ENCODE measurements around the gene WSB1.

Gene WSB1

DNA sequence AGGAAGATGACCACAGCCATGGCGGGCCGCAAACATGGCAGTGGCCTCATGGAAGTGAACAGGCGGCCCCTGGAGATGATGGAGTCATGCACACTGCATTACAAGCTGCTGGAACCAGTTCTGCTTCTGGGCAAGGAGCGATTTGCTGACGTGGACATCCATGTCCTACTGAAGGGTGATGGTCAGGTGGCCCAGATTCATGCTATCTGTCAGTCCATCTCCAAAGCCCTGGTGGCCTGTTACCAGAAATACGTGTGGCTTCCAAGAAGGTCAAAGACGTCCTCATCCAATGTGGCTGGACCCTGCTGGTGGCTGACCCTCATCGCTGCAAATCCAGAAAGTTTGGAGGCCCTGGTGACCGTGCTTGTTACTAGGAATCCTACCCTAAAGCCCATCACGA lies 13.4 kb upstream of the WSB1 start:
- no peak for DNase-seq

DNA sequence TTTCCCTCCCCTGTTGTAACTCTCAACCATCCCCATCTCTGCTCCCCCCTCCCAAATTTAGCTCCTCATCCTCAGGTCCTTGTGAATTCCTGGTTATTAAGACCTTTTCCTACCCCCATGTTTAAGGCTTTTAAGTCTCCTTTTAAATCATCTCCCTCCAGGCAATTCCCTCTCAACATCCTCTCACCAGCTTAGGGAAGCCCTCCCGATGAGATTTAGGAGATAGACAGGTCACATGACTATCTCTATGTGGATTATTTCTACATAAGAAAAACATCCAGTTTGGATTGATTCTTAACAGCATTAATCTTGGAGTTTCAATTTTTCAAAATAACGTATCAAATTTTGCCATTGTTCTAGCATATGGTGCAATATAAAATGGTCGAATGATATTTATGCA lies 12.5 kb upstream of the WSB1 start:
- DNase-seq, result no peak

DNA sequence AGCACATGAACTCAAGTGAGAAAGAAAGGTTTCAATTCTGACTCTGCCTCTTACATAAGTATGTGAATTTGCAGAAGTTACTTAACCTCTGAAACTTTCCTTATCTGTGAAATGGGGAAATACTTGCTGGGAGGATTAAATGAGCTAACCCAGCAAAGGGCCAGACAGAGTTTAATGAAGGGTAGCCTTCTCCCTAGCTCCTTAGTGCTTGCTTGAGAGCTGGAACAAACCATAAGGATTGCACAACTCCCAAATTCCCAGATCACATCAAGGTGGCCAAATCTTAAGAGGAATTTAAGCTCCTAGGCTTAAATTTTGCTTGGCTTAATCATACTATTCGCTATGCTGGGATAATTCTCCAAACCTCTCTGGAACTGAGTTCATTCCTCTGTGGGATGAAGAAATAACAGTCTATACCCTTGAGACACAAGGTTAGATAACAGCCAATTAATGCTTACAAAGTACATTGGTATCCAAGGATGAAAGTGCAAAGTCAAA lies 11.8 kb upstream of the WSB1 start:
- no peak for DNase-seq

DNA sequence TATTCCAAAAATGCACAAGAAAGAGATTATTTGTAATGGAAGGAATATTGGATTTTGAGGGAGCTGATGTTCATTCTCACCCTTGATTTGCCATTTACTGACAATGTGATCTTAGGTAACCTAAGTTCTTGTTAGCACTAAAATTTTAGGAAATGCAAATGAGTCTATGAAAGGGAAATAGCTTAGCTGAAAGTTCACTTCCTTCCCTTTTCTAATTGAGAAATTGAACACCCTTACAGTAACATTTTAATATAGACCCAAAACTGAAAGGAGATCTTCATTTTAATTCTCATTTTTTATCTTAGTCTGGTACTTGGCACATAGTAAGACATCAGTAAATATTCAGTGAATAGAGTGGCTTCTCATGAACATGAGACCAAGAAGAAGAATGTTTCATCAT lies 10.9 kb upstream of the WSB1 start:
- DNase-seq, result no peak

DNA sequence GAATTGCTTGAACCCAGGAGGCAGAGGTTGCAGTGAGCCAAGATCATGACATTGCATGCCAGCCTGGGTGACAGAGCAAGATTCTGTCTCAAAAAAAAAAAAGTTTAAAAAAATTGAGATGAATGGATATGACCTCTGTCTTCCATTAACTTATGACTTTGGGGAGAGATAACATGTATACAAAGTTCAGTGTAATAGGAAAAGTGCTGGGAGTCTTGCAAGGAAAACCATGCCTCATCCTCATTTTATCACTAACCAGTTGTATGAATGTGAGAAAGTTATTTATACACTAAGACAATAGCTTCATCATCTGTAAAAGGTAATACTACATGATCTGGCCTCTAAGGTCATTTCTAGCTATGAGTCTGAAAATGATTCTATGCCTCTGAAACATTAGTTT lies 10.2 kb upstream of the WSB1 start:
- DNase-seq, result no peak

DNA sequence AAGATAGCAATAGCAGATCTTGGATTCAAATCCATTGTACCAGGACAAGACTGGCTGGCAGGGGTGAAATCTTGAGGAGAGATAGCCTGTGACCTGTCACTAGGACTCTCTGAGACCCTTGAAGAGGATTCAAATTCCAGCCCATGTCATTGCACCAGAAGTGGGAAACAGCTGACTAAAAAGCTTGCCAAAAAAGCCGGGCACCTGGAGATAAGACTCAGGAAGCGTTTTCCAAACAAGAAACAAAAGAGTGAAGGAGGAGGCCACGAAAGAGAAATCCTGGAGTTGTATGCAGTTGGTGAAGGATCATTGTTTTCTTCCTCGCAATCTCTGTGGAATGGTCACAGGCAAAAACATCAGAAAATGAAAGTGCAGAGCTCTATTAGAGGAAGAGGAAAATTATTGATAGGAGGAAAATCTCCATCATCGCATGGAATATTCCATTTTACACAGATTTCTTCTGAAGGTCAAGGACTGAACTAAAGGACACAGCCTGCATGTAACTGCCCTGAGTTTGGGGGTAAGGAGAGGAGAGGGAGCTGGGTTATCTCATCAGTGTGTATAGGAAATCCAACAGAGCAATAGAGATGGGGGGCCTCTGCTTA lies 9.0 kb upstream of the WSB1 start:
- no peak for DNase-seq

DNA sequence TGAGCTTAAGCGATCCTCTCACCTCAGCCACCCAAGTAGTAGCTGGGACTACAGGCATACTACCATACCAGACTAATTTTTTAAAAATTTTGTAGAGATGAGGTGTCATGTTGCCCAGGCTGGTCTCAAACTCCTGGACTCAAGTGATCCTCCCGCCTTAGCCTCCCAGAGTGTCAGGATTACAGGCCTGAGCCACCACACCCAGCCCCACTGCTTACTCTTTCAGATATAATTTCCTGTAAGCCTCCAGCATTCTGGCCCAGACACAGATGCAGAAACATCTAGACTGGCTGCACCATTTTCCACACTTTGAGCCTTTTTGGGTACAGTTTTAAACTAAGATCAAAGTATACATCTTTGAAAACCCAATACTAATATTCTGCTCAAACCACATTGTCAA lies 8.4 kb upstream of the WSB1 start:
- no peak for DNase-seq

DNA sequence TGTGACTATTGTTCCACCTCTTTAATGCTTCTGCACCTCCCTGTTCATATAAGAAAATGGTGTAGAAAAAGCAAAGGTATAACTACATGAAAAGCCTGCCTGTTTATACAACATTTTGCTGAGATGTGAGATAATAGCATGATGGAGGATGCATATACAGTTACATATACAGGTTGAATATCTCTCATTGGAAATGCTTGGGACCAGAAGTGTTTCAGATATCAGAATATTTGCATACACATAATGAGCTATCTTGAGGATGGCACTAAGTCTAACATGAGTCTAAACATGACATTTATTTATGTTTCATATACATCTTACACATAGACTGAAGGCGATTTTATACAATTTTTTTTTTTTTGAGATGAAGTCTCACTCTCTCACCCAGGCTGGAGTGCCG lies 5.7 kb upstream of the WSB1 start:
- DNase-seq, result no peak

DNA sequence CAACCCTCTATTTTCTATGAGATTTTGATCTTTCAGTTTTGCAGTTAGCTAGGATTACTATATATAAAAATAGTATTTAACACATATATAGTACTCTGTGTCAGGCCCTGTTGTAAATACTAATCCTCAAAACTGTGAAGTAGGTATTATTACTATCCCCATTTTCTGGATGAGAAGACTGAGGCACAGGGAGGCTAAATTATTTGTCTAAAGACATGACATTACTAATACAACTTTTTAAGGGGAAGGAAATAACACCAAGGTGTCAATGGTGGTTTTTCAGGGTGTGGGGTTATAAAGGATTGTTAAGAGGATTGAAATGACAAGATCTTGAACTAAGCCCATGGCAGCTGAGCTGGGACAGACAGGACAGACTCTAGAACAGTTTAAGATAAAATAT lies 4.1 kb upstream of the WSB1 start:
- no peak for DNase-seq

DNA sequence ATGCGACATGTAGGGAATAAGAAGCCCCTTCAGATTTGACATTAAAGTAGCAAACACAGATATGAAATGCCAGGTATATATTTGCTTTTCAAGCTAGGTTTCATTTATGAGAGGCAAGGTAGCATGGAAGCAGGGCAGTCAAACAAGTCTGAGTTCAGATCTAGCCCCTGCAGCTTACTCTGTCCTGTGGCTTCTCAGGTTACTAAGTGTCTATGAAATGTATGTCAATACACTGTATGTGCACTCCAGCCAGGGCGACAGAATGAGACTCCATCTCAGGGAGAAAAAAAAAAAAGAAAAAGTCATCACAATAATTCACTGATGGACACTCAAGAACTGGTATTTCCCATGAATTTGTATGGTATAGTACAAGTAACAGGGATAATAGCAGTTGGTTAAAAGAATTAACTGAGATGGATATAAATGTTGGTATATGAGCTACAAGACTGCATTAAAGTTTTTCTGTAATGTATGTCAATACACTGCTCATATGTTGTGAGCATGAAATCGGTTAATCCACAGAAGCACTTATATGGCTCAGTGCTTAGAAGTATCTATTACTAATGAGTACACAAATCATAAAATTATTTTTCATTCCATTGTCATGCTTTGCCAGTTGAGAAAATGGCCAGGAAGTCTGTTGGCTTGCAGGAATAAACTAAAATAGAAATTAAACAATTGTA lies 2.9 kb upstream of the WSB1 start:
- no peak for DNase-seq

DNA sequence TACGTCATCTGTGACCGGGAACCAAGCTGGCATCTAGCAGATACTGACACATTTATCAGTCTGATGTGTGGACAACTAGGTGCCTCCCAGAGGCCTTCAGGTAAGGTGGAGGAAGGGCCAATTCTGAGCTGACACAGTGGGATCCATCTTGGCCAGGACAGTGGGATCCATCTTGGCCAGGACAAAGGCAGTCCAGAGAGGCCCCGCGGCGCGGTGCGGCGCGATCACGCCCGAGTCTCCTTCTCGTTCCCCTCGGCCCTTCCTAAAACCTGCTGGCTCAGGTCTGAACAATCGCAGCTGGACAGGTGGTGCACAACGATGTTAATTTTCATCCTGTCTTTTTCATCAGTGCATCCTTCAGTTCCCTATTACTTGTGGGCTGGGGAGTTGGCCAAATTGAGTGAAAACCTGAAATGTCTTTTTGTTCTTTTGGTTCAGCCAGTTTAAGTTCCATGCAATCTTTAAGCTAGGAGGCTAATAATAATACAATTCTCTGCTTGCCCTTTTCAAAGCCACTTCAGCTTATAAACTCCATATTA lies 486 bp upstream of the WSB1 start:
- DNase-seq, result no peak

DNA sequence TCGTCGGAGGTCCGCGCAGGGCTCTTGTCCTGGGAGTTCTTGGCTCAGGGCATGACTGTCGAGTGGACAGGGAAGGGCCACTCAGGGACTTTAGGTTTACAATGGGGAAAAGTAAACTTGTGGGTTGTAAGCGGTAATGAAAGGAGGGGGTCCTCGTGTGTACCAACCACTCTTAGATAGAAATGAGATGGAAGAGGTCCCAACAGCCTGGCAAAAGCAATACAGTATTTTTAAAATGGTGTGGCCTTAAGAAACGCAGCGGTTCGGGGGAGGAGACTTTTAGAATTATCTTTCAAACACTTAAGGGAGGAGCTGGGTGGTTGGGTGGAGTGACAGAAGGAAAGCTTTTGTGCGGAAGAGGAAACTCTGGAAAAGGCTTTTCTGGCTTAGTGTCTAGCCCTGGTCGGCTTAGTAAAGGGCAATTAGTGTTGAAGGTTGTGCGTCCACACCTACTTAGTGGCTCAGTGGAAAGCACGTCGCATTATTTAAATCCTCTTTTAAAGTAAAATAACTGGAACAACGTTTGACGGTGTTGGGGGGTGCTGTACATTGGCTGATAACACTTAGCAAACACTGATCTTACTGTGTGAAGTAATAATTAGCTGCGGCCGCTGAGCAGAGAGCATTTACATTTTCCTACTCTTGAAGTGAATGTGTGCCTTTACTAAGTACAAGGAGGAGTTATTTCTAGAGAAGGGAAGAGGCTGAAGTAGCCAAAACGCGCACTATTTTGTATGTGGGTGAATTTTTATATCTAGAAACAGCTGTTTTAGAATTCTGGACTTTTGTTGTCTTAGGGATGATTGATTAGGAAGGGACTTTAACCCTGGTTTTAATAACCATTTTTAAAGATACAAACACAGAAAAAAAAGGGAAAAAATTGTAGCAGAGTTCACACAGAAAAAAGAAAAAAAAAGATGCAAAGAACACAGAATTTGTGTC lies 1.0 kb downstream of the WSB1 start:
- DNase-seq, result peak; percentile 47

DNA sequence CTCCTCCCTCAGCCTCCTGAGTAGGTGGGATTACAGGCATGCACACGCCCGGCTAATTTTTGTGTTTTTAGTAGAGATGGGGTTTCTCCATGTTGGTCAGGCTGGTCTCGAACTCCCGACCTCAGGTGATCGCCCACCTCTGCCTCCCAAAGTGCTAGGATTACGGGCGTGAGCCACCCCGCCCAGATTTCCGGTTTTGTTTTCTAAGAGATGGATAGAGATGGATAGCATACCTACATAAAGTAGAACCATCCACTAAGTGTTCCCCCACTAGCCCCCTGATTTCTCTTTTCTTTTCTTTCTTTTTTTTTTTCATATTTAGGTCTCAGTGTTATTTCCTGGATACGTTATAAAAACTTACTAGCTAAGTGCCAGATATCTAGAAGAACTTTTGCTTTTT lies 2.0 kb downstream of the WSB1 start:
- DNase-seq, result no peak

DNA sequence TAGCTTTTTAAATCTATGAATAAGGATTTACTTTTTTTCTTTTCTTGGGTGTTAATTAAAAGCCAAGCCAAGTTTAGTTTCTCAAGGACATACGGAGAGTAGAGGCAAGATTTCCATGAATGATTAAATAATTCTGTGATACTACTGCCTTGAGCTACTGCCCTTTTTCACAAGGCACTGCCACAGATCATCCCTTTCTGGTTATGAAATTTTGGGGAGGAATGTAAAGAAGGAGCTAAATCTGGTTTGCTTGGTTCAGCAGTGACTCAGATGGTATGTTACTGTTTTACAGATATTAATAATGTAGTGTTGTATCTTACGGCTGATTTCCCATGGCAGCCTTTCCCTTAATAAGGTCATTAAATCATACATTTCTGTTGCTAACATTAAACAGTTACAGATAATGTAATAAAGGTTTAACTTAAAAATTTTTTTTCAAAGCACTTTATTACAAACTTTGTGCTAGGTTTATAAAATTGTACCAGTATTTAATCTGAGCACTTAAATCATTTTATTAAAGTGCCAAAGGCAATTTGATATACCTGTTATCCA lies 2.6 kb downstream of the WSB1 start:
- DNase-seq, result no peak

DNA sequence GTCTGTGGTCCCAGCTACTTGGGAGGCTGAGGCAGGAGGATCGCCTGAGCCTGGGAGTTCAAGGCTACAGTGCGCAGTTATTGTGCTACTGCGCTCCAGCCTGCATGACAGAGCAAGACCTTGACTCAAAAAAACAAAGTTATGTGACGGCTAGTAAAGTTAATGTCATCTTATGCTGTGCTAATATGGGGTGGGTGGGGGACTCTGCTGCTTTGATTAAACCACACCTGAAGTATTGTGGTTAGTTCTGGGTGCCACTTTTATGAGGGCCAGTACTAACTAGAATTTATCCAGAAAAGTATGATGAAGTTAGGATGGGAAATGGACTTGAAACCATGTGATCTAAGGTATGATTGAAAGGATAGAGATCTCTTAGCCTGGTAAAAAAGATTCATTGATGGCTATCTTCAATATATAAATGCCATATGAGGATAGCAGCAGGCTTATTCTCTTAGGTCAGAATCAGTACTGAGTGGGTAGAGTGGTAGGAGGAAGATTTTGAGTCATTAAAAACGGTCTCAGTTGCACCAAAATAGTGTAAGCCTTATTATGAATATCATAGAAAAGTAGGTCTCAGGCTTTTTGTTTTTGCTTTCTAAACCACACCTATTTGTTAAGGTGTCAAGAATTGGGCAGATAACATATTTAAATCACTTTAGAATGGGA lies 5.6 kb downstream of the WSB1 start:
- no peak for DNase-seq

DNA sequence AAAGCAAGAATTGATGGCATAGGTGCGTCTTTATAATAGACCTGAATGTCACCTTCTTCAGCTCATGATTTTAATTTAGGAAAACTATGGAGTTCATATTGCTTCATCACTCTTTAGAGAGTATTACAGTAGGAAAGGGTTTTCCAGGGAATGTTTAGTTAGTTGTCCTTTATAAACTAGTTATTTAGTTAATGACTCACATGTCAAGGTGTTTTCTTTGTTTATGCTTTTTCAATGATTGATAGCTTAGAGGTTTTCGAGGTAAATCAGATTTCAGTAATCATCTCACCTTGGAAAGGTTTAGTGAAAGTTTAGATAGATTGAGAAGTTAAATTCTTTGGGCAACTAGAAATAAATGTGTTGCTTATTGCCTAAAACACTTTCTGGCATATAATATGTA lies 9.8 kb downstream of the WSB1 start:
- no peak for DNase-seq

DNA sequence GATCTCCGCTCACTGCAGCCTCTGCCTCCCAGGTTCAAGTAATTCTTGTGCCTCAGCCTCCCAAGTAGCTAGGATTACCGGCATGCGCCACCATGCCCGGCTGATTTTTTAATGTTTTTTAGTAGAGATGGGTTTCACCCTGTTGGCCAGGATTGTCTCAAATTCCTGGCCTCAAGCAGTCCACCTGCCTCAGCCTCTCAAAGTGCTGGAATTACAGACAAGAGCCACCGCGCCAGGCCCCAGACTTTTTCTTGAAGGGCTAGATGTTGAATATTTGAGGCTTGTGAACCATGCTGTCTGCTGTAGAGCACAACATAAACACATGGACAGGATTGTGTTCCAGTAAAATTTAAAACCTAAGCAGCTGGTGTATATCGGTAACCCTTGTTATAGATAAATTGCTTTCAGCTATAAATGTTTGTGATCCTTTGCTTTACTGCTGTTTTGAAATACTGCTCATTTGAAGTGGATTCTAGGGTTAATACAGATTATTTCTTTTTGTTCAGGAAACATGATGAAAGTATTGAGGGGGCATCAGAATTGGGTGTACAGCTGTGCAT lies 12.4 kb downstream of the WSB1 start:
- DNase-seq, result no peak

DNA sequence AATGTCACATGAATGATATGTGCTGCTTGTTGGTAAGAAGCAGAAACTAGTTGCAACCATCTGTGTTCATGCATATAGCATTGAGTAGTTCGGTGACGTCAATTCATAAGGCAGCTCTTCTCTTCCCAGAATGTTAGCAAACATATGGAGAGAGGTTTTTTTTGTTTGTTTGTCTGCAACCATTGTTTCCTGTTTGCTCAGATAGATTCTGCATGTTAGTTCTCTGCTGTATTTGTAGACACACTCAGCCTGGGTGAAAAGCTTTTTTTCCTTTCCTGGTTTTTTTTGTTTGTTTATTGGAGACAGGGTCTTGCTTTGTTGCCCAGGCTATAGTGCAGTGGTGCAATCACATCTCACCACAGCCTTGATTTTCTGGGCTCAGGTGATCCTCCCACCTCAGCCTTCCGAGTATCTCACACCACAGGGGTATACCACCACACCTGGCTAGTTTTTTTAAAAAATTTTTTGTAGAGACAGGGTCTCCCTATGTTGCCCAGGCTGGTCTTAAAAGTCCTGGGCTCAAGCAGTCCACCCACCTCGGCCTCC lies 16.7 kb downstream of the WSB1 start:
- no peak for DNase-seq

DNA sequence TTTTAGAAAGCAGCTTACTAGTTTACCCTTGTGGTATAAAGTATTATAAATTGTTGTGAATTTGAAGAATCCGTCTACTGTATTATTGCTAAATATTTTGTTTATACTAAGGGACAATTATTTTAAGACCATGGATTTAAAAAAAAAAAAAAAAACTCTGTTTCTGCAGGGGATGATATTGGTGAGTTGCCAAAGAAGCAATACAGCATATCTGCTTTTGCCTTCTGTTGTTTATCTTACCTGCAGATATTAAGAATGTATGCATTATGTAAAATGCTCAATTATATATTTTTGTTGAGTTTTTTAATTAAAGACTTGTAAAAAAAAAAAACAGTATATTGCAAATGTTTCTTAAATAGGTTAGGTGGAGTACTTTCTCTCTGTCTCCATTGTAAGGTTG lies 19.4 kb downstream of the WSB1 start:
- no peak for DNase-seq

DNA sequence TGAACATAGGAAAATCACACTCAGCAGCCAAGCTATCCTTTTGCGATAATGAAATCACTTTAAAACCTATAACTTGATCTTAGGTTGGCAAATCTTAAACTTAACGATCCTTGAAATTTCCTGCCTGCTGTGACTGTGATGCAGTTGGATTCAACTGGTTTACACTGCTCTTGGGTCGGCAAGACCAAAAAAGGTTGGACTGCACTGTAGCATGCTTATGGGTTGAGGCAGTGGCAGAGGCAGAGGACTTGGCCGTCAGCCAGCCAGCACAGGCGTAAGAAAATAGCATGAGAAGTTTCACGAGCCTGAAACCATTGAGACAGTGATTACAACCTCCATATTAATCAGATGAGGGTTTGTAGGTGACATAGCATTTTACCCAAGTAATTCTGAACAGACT lies 21.4 kb downstream of the WSB1 start:
- peak; percentile 67 for DNase-seq

DNA sequence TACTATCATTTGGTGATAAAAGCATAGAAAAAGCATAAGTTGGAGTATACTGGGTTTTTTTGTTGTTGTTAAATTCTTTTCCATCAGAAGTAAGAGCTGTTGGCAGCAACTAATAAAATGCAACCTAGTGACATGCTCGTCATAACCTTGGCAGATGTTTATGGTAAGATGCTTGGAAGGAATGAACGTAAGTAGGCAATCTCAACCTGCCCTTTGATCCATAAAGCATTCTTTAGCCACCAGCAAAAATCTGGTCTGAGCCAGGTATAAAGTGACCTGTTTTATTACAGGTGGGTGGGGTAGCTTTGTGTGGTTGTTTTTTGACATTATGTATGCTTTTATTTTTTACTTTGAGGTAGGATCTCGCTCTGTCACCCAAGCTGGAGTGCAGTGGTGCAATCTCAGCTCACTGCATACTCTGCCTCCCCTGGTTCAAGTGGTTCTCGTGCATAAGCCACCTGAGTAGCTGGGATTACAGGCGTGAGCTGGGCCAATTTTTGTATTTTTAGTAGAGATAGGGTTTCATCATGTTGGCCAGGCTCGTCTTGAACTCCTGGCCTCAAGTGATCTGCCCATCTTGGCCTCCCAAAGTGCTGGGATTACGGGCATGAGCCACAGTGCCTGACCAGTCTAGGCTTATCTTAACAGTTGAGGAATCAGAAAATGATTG lies 22.0 kb downstream of the WSB1 start:
- no peak for DNase-seq

DNA sequence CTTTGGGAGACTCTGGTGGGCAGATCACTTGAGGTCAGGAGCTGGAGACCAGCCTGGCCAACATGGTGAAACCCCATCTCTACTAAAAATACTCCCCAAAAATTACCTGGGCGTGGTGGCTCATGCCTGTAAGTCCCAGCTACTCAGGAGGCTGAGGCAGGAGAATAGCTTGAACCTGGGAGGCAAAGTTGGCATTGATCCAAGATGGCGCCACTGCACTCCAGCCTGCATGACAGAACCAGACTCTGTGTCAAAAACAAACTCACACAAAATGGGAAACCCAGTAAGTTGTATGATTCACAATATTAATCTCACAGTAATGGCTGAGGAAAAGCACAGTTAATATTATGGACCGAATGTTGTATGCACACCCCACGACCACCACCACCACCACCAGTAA lies 24.3 kb downstream of the WSB1 start:
- no peak for DNase-seq

Measured in NCI-H2171 (cell line).